MM.1S (cell line): ENCODE measurements around the gene ETV6.
"Not testable (repeated sequence)": the region's sequence is repeated elsewhere in the genome, so short reads cannot be mapped to it uniquely, and the experiment has no call there.

ENCODE experiments used
- DNase-seq: peaks from one replicate; pipeline ENCODE4 v3.0.0-alpha.2; 2015
- H2AFZ ChIP-seq: fragments of 300-600 bp; sonication (generic); 2 replicates; pipeline ENCODE4 v1.6.0; 2016; ENCODE audit warnings: antibody characterized with exemption, low read length
- H3F3A ChIP-seq: fragments of 300-600 bp; sonication (generic); 2 replicates; pipeline ENCODE4 v1.6.1; 2016; ENCODE audit warnings: mild to moderate bottlenecking, antibody characterized with exemption, low read length, moderate library complexity, mixed read lengths; ENCODE audit not compliant: insufficient read depth
- H3K27ac ChIP-seq: fragments of 300-600 bp; sonication (generic); 2 replicates; pipeline ENCODE4 v1.5.1; 2016; ENCODE audit warnings: mild to moderate bottlenecking, low read length
- H3K27me3 ChIP-seq: fragments of 300-600 bp; sonication (generic); replicated peaks from 2 replicates; pipeline ENCODE4 v1.6.0; 2016; ENCODE audit warnings: low read length; ENCODE audit not compliant: insufficient read depth
- H3K36me3 ChIP-seq: fragments of 300-600 bp; sonication (generic); replicated peaks from 2 replicates; pipeline ENCODE4 v1.6.1; 2016; ENCODE audit warnings: mild to moderate bottlenecking, low read length, mixed read lengths; ENCODE audit not compliant: insufficient read depth
- H3K4me1 ChIP-seq: fragments of 300-600 bp; sonication (generic); 2 replicates; pipeline ENCODE4 v1.6.1; 2016; ENCODE audit warnings: low read length, mixed read lengths
- H3K4me2 ChIP-seq: fragments of 300-600 bp; sonication (generic); 2 replicates; pipeline ENCODE4 v1.6.0; 2016; ENCODE audit warnings: low read depth, low read length
- H3K4me3 ChIP-seq: fragments of 300-600 bp; sonication (generic); 2 replicates; pipeline ENCODE4 v1.5.1; 2016; ENCODE audit warnings: low read length, mixed read lengths
- H3K79me2 ChIP-seq: fragments of 300-600 bp; sonication (generic); 2 replicates; pipeline ENCODE4 v1.6.1; 2016; ENCODE audit warnings: mixed run types, low read length, mixed read lengths
- H3K9ac ChIP-seq: fragments of 300-600 bp; sonication (generic); 2 replicates; pipeline ENCODE4 v1.6.1; 2016; ENCODE audit warnings: low read length, mixed read lengths
- H3K9me2 ChIP-seq: fragments of 300-600 bp; sonication (generic); replicated peaks from 2 replicates; pipeline ENCODE4 v1.6.1; 2016; ENCODE audit warnings: mild to moderate bottlenecking, low read length, mixed read lengths; ENCODE audit not compliant: insufficient read depth
- H3K9me3 ChIP-seq: fragments of 300-600 bp; sonication (generic); replicated peaks from 2 replicates; pipeline ENCODE4 v1.6.1; 2016; ENCODE audit warnings: mild to moderate bottlenecking, low read length, mixed read lengths; ENCODE audit not compliant: insufficient read depth
- H4K20me1 ChIP-seq: fragments of 300-600 bp; sonication (generic); 2 replicates; pipeline ENCODE4 v1.6.1; 2016; ENCODE audit warnings: mild to moderate bottlenecking, low read length, moderate library complexity, mixed read lengths; ENCODE audit not compliant: insufficient read depth
- CTCF ChIP-seq: fragments of 300-600 bp; sonication (generic); IDR thresholded peaks from 2 replicates; pipeline ENCODE4 v1.5.1; 2016; ENCODE audit warnings: antibody characterized with exemption, low read length, mixed read lengths
- EZH2 ChIP-seq: fragments of 300-600 bp; sonication (generic); optimal IDR thresholded peaks from 2 replicates; pipeline ENCODE3; 2017; ENCODE audit warnings: low read depth, mild to moderate bottlenecking, antibody characterized with exemption, low read length, mixed read lengths
- EZH2phosphoT487 ChIP-seq: fragments of 300-600 bp; sonication (generic); IDR thresholded peaks from 2 replicates; pipeline ENCODE4 v1.6.1; 2018; ENCODE audit warnings: antibody characterized with exemption, low read length

ETV6 gene

GRCh38 chr12:11621797-11622423, 27.6 kb upstream of the ETV6 start:
- H3K4me1 ChIP-seq: no peaks in the 10 kb centered on the region
- no peak overlapping the region for H3K9ac ChIP-seq
- TF ChIP-seq CTCF (peak; percentile 33), EZH2phosphoT487 (no peak)
- no peak overlapping the region for H3K27ac ChIP-seq
- H2AFZ ChIP-seq: no peak overlapping the region
- H3K9me2 ChIP-seq: no peaks in the 10 kb centered on the region
- no peaks in the 10 kb centered on the region for H3K9me3 ChIP-seq
- H3K27me3 ChIP-seq: no peaks in the 10 kb centered on the region
- H3K79me2 ChIP-seq: no peaks in the 10 kb centered on the region
- peak; percentile 14 for DNase-seq
- no peaks in the 10 kb centered on the region for H4K20me1 ChIP-seq
- no peaks in the 10 kb centered on the region for H3K36me3 ChIP-seq
- no peak overlapping the region for H3K4me2 ChIP-seq
- H3K4me3 ChIP-seq: no peak overlapping the region
- H3F3A ChIP-seq: no peaks in the 10 kb centered on the region

GRCh38 chr12:11622876-11623281, 26.6 kb upstream of the ETV6 start:
- Histone ChIP-seq H3K4me2 (no peak overlapping the region), H3F3A (no peaks in the 10 kb centered on the region), H3K27ac (no peak overlapping the region), H3K4me1 (no peaks in the 10 kb centered on the region), H4K20me1 (no peaks in the 10 kb centered on the region), H3K9ac (no peak overlapping the region), H3K9me2 (no peaks in the 10 kb centered on the region), H3K27me3 (no peaks in the 10 kb centered on the region), H3K4me3 (no peak overlapping the region), H3K9me3 (no peaks in the 10 kb centered on the region), H2AFZ (no peak overlapping the region), H3K79me2 (no peaks in the 10 kb centered on the region), H3K36me3 (no peaks in the 10 kb centered on the region)
- DNase-seq: no peak
- no peak for TF ChIP-seq EZH2phosphoT487

GRCh38 chr12:11623382-11623781, 26.1 kb upstream of the ETV6 start:
- no peaks in the 10 kb centered on the region for H3K27me3 ChIP-seq
- H3F3A ChIP-seq: no peaks in the 10 kb centered on the region
- no peaks in the 10 kb centered on the region for H3K4me1 ChIP-seq
- H3K9me3 ChIP-seq: no peaks in the 10 kb centered on the region
- DNase-seq: no peak
- no peaks in the 10 kb centered on the region for H3K36me3 ChIP-seq
- H3K9ac ChIP-seq: no peak overlapping the region
- no peak overlapping the region for H2AFZ ChIP-seq
- no peaks in the 10 kb centered on the region for H3K79me2 ChIP-seq
- no peak overlapping the region for H3K4me2 ChIP-seq
- TF ChIP-seq CTCF (no peak), EZH2phosphoT487 (no peak)
- H4K20me1 ChIP-seq: no peaks in the 10 kb centered on the region
- H3K9me2 ChIP-seq: no peaks in the 10 kb centered on the region
- no peak overlapping the region for H3K4me3 ChIP-seq
- no peak overlapping the region for H3K27ac ChIP-seq

- Histone ChIP-seq H3K27me3 (no peaks in the 10 kb centered on the region), H3K79me2 (no peaks in the 10 kb centered on the region), H3K4me3 (no peak overlapping the region), H3K4me2 (no peak overlapping the region), H4K20me1 (no peaks in the 10 kb centered on the region), H2AFZ (no peak overlapping the region), H3K9me2 (no peaks in the 10 kb centered on the region), H3K4me1 (no peaks in the 10 kb centered on the region), H3K9me3 (no peaks in the 10 kb centered on the region), H3K36me3 (no peaks in the 10 kb centered on the region), H3K9ac (no peak overlapping the region), H3F3A (no peaks in the 10 kb centered on the region), H3K27ac (no peak overlapping the region)
- TF ChIP-seq EZH2phosphoT487: no peak
- TF ChIP-seq EZH2: no peak
- TF ChIP-seq CTCF: no peak
- DNase-seq: no peak
Measured at GRCh38 chr12:11624116-11624515, 25.4 kb upstream of the ETV6 start.

GRCh38 chr12:11627709-11628108, 21.8 kb upstream of the ETV6 start:
- not testable (repeated sequence) for H3K9me2 ChIP-seq, H3K4me3 ChIP-seq, DNase-seq, H3K27ac ChIP-seq, H3F3A ChIP-seq, H3K9ac ChIP-seq, H3K4me2 ChIP-seq, H3K79me2 ChIP-seq, H4K20me1 ChIP-seq, H3K9me3 ChIP-seq, H2AFZ ChIP-seq, H3K27me3 ChIP-seq, H3K4me1 ChIP-seq, H3K36me3 ChIP-seq
